H9 (cell line): ENCODE measurements around the gene CARMIL3. TPM values are rescaled to one million over a fixed set of nuclear protein-coding genes. Genes with fewer than 3 reads are reported as not detected.
A peak's percentile ranks its signal among the peaks of the same experiment; 100 is the strongest.

Source experiments
- DNase-seq: peaks from one replicate; pipeline ENCODE4 v3.0.0-alpha.2; 2017
- H2AFZ ChIP-seq: one replicate; pipeline ENCODE4 v1.6.1; 2013; ENCODE audit warnings: mild to moderate bottlenecking, low read length, control low read depth, moderate library complexity
- H2AK5ac ChIP-seq: 2 replicates; pipeline ENCODE4 v1.6.1; 2013; ENCODE audit warnings: low read length, control low read depth, mixed read lengths; ENCODE audit not compliant: insufficient read length
- H2BK120ac ChIP-seq: one replicate; pipeline ENCODE4 v1.6.1; 2013; ENCODE audit warnings: low read depth, mild to moderate bottlenecking, low read length, control low read depth, inconsistent platforms; ENCODE audit not compliant: poor library complexity, severe bottlenecking
- H2BK12ac ChIP-seq: 2 replicates; pipeline ENCODE4 v1.6.1; 2013; ENCODE audit warnings: low read length, control low read depth, mixed read lengths, low read depth; ENCODE audit not compliant: insufficient read length
- H2BK15ac ChIP-seq: 2 replicates; pipeline ENCODE4 v1.6.1; 2013; ENCODE audit warnings: low read depth, low read length, control low read depth
- H2BK20ac ChIP-seq: one replicate; pipeline ENCODE4 v1.6.1; 2013; ENCODE audit warnings: low read depth, mild to moderate bottlenecking, low read length, control low read depth, inconsistent platforms; ENCODE audit not compliant: poor library complexity, severe bottlenecking
- H2BK5ac ChIP-seq: 2 replicates; pipeline ENCODE4 v1.6.1; 2013; ENCODE audit warnings: low read length, control low read depth, mixed read lengths; ENCODE audit not compliant: insufficient read length
- H3K14ac ChIP-seq: 2 replicates; pipeline ENCODE4 v1.6.1; 2013; ENCODE audit warnings: low read length, control low read depth; ENCODE audit not compliant: insufficient read depth
- H3K18ac ChIP-seq: 2 replicates; pipeline ENCODE4 v1.6.1; 2013; ENCODE audit warnings: low read depth, mild to moderate bottlenecking, mixed read lengths, low read length, control low read depth; ENCODE audit not compliant: insufficient read length
- H3K23ac ChIP-seq: 2 replicates; pipeline ENCODE4 v1.6.1; 2013; ENCODE audit warnings: low read length, control low read depth, mixed read lengths, low read depth; ENCODE audit not compliant: insufficient read length
- H3K23me2 ChIP-seq: 2 replicates; pipeline ENCODE4 v1.6.1; 2013; ENCODE audit warnings: low read depth, mild to moderate bottlenecking, mixed read lengths, low read length, control low read depth; ENCODE audit not compliant: insufficient read length, poor library complexity, severe bottlenecking
- H3K27ac ChIP-seq: 2 replicates; pipeline ENCODE4 v1.5.1; 2013; ENCODE audit warnings: low read length, control low read depth, mixed read lengths, low read depth; ENCODE audit not compliant: insufficient read length
- H3K27me3 ChIP-seq: 2 replicates; pipeline ENCODE4 v1.6.1; 2013; ENCODE audit warnings: low read length, control low read depth, inconsistent platforms; ENCODE audit not compliant: insufficient read depth
- H3K4ac ChIP-seq: 2 replicates; pipeline ENCODE4 v1.6.1; 2013; ENCODE audit warnings: low read depth, mild to moderate bottlenecking, control low read depth, inconsistent platforms, low read length, moderate library complexity
- H3K4me1 ChIP-seq: 2 replicates; pipeline ENCODE4 v1.6.1; 2013; ENCODE audit warnings: low read length, control low read depth, inconsistent platforms; ENCODE audit not compliant: insufficient read depth
- H3K4me2 ChIP-seq: 2 replicates; pipeline ENCODE4 v1.6.1; 2013; ENCODE audit warnings: low read length, control low read depth, mixed read lengths; ENCODE audit not compliant: insufficient read length, insufficient read depth
- H3K56ac ChIP-seq: 2 replicates; pipeline ENCODE4 v1.6.1; 2013; ENCODE audit warnings: low read depth, mild to moderate bottlenecking, mixed read lengths, low read length, control low read depth; ENCODE audit not compliant: insufficient read length
- H3K79me1 ChIP-seq: 2 replicates; pipeline ENCODE4 v1.6.1; 2013; ENCODE audit warnings: low read depth, mild to moderate bottlenecking, moderate library complexity, low read length, control low read depth, inconsistent platforms; ENCODE audit not compliant: insufficient read depth, poor library complexity, severe bottlenecking
- H3K79me2 ChIP-seq: 2 replicates; pipeline ENCODE4 v1.6.1; 2013; ENCODE audit warnings: low read length, control low read depth, inconsistent platforms; ENCODE audit not compliant: insufficient read depth
- H3K9ac ChIP-seq: 2 replicates; pipeline ENCODE4 v1.6.1; 2013; ENCODE audit warnings: low read length, control low read depth, mixed read lengths; ENCODE audit not compliant: insufficient read length; ENCODE audit errors: extremely low read depth
- H3K9me3 ChIP-seq: one replicate; pipeline ENCODE4 v1.6.1; 2013; ENCODE audit warnings: low read depth, low read length, inconsistent platforms; ENCODE audit not compliant: control insufficient read depth
- H3T11ph ChIP-seq: one replicate; pipeline ENCODE4 v1.6.1; 2013; ENCODE audit warnings: mild to moderate bottlenecking, low read length, control low read depth, inconsistent platforms
- H4K20me1 ChIP-seq: one replicate; pipeline ENCODE4 v1.6.1; 2013; ENCODE audit not compliant: control insufficient read depth, insufficient read length, insufficient read depth
- H4K5ac ChIP-seq: 2 replicates; pipeline ENCODE4 v1.6.1; 2013; ENCODE audit warnings: low read depth, mild to moderate bottlenecking, mixed read lengths, low read length, control low read depth; ENCODE audit not compliant: insufficient read length
- H4K8ac ChIP-seq: replicated peaks from 2 replicates; pipeline ENCODE4 v1.6.1; 2013; ENCODE audit warnings: low read length, control low read depth, mixed read lengths, low read depth; ENCODE audit not compliant: insufficient read length
- H4K91ac ChIP-seq: 2 replicates; pipeline ENCODE4 v1.6.1; 2013; ENCODE audit warnings: low read depth, mild to moderate bottlenecking, moderate library complexity, mixed read lengths, low read length, control low read depth; ENCODE audit not compliant: insufficient read length
- H3K27ac Mint-ChIP-seq, 3 experiments: 2 replicates in 2 of 3; 3 replicates in 1 of 3; pipeline ENCODE4 v1.8.0; 2020 to 2021; ENCODE audit warnings: mixed read lengths in 3 of 3, mild to moderate bottlenecking in 1 of 3, moderate library complexity in 1 of 3
- H3K27me3 Mint-ChIP-seq: 2 replicates; pipeline ENCODE4 v1.8.0; 2021; ENCODE audit warnings: low read depth, mild to moderate bottlenecking, moderate library complexity, mixed read lengths
- H3K36me3 Mint-ChIP-seq, 3 experiments: 2 replicates in 2 of 3; 3 replicates in 1 of 3; pipeline ENCODE4 v1.8.0; 2020 to 2021; ENCODE audit warnings: low read depth in 3 of 3, mixed read lengths in 3 of 3; ENCODE audit not compliant: insufficient read depth in 1 of 3
- H3K4me1 Mint-ChIP-seq, 2 experiments: 2 replicates each; pipeline ENCODE4 v1.8.0; 2020; ENCODE audit warnings: mixed read lengths in 2 of 2
- H3K4me3 Mint-ChIP-seq, 2 experiments: 2 replicates in 1 of 2; 3 replicates in 1 of 2; pipeline ENCODE4 v1.8.0; 2020 to 2021; ENCODE audit warnings: mild to moderate bottlenecking in 2 of 2, mixed read lengths in 2 of 2, moderate library complexity in 1 of 2
- H3K9me3 Mint-ChIP-seq, 2 experiments: 2 replicates in 1 of 2; 3 replicates in 1 of 2; pipeline ENCODE4 v1.8.0; 2020; ENCODE audit warnings: mild to moderate bottlenecking in 2 of 2, mixed read lengths in 2 of 2, moderate library complexity in 1 of 2
- CTCF ChIP-seq: fragments of 200-600 bp; sonication (generic); conservative IDR thresholded peaks from 3 replicates; pipeline ENCODE4 v1.8.0; 2021; ENCODE audit warnings: antibody characterized with exemption, mild to moderate bottlenecking
- WGBS: extraction: QIAGEN DNeasy Blood & Tissue Kit; methylation state at CpG from one replicate; pipeline ENCODE4 v1.1.7; 2013; ENCODE audit warnings: missing lambda C conversion rate, low lambda C conversion rate, mixed read lengths; ENCODE audit not compliant: insufficient read length; ENCODE audit errors: extremely low coverage; 5-methylcytosine and 5-hydroxymethylcytosine counted together
- total RNA-seq: library from RNA; stranded (reverse); gene quantifications from 2 replicates; pipeline ENCODE4 v1.2.1, GENCODE V29; 2021

CARMIL3 gene
- total RNA-seq, 1 experiment from 2014 or later = 5.8 TPM

- no peaks in the 10 kb centered on the region for H3K79me1 ChIP-seq
- WGBS = no CpG with 5 or more reads among the region's 7 CpGs
- H3K4me1 ChIP-seq = no peaks in the 10 kb centered on the region
- H3K14ac ChIP-seq = peak overlapping the region; percentile 63; the same call in 1 of the 2 replicates
- no peak overlapping the region for H2BK120ac ChIP-seq
- H3K27ac ChIP-seq = no peak overlapping the region
- H3K9ac ChIP-seq = no peak overlapping the region
- no peak overlapping the region for H3K27ac Mint-ChIP-seq
- DNase-seq = no peak
- H3K27me3 ChIP-seq = no peaks in the 10 kb centered on the region
- H2BK5ac ChIP-seq = no peak overlapping the region
- no peak overlapping the region for H4K5ac ChIP-seq
- H3K4me2 ChIP-seq = no peak overlapping the region
- H2AFZ ChIP-seq = no peak overlapping the region
- H3K23me2 ChIP-seq = no peaks in the 10 kb centered on the region
- no peaks in the 10 kb centered on the region for H3K9me3 ChIP-seq
- no peaks in the 10 kb centered on the region for H3K9me3 Mint-ChIP-seq
- H3K4ac ChIP-seq = no peak overlapping the region
- H2BK15ac ChIP-seq = no peak overlapping the region
- H3K18ac ChIP-seq = no peak overlapping the region
- no peaks in the 10 kb centered on the region for H3K36me3 Mint-ChIP-seq
- H3K23ac ChIP-seq = no peak overlapping the region
- no peak overlapping the region for H3K56ac ChIP-seq
- H3K79me2 ChIP-seq = no peaks in the 10 kb centered on the region
- no peak overlapping the region for H4K91ac ChIP-seq
- H3K27me3 Mint-ChIP-seq = no peaks in the 10 kb centered on the region; the same call in none of the 2 replicates
- no peak overlapping the region for H2BK12ac ChIP-seq
- no peaks in the 10 kb centered on the region for H4K20me1 ChIP-seq
- no peak overlapping the region for H2AK5ac ChIP-seq
- peak overlapping the region in 1 of 2 experiments; percentile 32; a peak in 1 of 5 replicates for H3K4me3 Mint-ChIP-seq
- H3K4me1 Mint-ChIP-seq = peaks cover 5 to 11% of the 10 kb centered on the region in 2 experiments; a peak in 2 of 4 replicates
- no peak overlapping the region for H4K8ac ChIP-seq
- H3T11ph ChIP-seq = no peak overlapping the region
- no peak overlapping the region for H2BK20ac ChIP-seq
- TF ChIP-seq CTCF = no peak
These were observed 20.6 kb downstream of the CARMIL3 start for GRCh38 chr14:24072436-24072835.
